ENCODE data around the gene MOGAT2. TPM values are rescaled to one million over a fixed set of nuclear protein-coding genes. Genes with fewer than 3 reads are reported as not detected.

Gene MOGAT2
- total and polyA plus RNA-seq, 4 donors, result 0.15 to 13.4 TPM; not detected in 2

DNA sequence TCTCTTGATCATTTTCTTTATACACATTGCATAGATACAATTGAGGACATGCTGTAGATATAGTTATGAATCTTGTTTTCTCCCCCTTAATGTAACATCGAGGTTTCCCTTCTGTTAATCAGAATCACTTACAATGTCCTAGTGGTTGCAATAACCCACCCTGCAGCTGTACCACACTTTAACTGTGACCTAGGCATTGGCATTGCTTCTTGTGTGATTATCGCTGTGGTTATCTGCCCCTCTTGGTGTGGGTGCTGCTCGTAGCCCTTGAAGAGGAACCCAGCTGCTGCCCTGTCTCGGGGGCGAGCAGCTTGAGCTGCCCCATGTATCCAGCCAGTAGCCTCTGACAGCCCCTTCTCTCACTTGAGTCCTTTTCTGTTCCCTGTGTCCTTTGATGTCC lies 52.5 kb downstream of the MOGAT2 start:
- no peaks in the 10 kb centered on the region for H3K4me1 ChIP-seq (ENCODE audit: control insufficient read depth in 1 of 2, insufficient read depth in 2 of 2, low read length in 2 of 2)
- intact Hi-C loops (cut with DNase I), result no loop called here
- 81% methylated on average over 5 of the region's 5 CpGs for WGBS, 2 donors
- ATAC-seq (ENCODE audit: low FRiP score) (no peak), DNase-seq (no peak)
- no peaks in the 10 kb centered on the region for H3K9me3 ChIP-seq (ENCODE audit: control insufficient read depth, low read length)
- H3K36me3 ChIP-seq (ENCODE audit: control insufficient read depth in 1 of 2, insufficient read depth in 2 of 2, low read length in 1 of 2), result no peaks in the 10 kb centered on the region
- H3K4me3 ChIP-seq (ENCODE audit: low read length in 2 of 2), result no peak overlapping the region
- no peak overlapping the region for H3K27ac ChIP-seq (ENCODE audit: low read depth in 1 of 2, low read length in 2 of 2)
- H3K27me3 ChIP-seq (ENCODE audit: control insufficient read depth in 1 of 2, insufficient read depth in 2 of 2, low read length in 1 of 2), result no peaks in the 10 kb centered on the region

GRCh38 chr11:75771646-75772410 lies 54.2 kb downstream of the MOGAT2 start:
- H3K27ac ChIP-seq (ENCODE audit: low read depth in 1 of 2, low read length in 2 of 2), result no peak overlapping the region
- H3K4me1 ChIP-seq (ENCODE audit: control insufficient read depth in 1 of 2, insufficient read depth in 2 of 2, low read length in 2 of 2), result no peaks in the 10 kb centered on the region
- H3K9me3 ChIP-seq (ENCODE audit: control insufficient read depth, low read length), result no peaks in the 10 kb centered on the region
- intact Hi-C loops (cut with DNase I), result no loop called here
- no peak overlapping the region for H3K4me3 ChIP-seq (ENCODE audit: low read length in 2 of 2)
- peak; percentile 57 to 74 for DNase-seq
- no peak for ATAC-seq (ENCODE audit: low FRiP score)
- 92 to 94% methylated on average over 6 of the region's 6 CpGs for WGBS, 2 donors
- no peaks in the 10 kb centered on the region for H3K27me3 ChIP-seq (ENCODE audit: control insufficient read depth in 1 of 2, insufficient read depth in 2 of 2, low read length in 1 of 2)
- no peaks in the 10 kb centered on the region for H3K36me3 ChIP-seq (ENCODE audit: control insufficient read depth in 1 of 2, insufficient read depth in 2 of 2, low read length in 1 of 2)

DNA sequence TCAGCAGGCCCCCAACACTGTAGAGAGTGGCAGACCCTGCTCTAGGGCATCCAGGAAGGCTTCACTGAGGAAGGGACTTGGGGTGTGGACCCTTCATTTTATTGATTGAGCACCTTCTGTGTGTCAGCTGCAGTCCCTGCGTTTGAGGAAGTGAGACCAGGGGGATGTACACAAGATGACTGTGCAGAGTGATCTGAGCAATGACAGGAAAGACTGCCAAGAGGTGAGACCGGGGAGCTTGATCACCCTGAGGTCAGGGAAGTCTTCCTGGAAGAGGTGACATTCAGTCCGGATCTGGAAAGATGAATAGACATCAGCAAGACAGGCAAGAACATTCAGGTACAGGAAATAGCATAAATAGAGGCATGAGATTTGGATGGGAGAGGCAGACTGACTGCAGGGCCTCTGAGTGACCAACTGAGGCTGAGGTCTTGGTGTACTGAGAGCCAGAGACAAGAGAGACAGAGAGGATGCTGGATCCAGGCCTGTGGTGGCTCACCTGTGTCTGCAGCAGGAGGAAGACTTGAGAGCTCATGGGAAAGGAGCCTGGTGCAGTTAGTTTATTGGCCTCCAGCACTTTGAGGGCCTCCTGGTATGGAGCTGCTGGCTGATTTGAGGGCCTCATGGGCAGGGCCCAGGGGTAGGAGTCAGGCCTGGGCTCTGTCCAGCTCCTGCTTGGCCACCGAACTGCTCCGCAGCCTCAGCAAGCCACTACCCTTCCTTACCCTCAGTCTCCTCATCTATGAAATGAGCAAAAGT lies 56.1 kb downstream of the MOGAT2 start:
- ATAC-seq (ENCODE audit: low FRiP score) (no peak), DNase-seq (peak; percentile 13 to 61)
- intact Hi-C loops (cut with DNase I), result no loop called here
- H3K36me3 ChIP-seq (ENCODE audit: control insufficient read depth in 1 of 2, insufficient read depth in 2 of 2, low read length in 1 of 2), result no peaks in the 10 kb centered on the region
- 85 to 90% methylated on average over 5 of the region's 5 CpGs for WGBS, 2 donors
- H3K27ac ChIP-seq (ENCODE audit: low read depth in 1 of 2, low read length in 2 of 2), result no peak overlapping the region
- H3K27me3 ChIP-seq (ENCODE audit: control insufficient read depth in 1 of 2, insufficient read depth in 2 of 2, low read length in 1 of 2), result no peaks in the 10 kb centered on the region
- H3K4me1 ChIP-seq (ENCODE audit: control insufficient read depth in 1 of 2, insufficient read depth in 2 of 2, low read length in 2 of 2), result no peaks in the 10 kb centered on the region
- no peak overlapping the region for H3K4me3 ChIP-seq (ENCODE audit: low read length in 2 of 2)
- H3K9me3 ChIP-seq (ENCODE audit: control insufficient read depth, low read length), result no peaks in the 10 kb centered on the region

DNA sequence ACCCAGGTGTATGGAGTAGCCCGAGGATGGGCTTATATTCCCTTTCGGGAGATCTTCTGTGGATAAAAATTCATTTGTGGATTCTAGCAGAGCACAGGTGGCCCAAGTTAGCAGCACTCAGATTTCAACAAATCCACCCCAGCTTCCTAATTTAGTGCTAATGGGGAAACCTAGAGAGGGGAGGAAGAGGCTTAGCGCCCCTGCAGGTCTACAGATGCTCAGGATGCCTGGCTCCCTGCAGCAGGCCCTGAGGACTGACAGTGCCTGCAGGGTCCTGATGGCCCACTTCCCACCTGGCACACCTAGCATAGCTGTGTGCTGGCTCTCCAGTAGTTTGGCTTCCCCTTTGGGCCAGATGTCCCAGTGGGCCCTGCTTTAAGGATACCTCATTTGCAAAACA lies 57.4 kb downstream of the MOGAT2 start:
- Histone ChIP-seq H3K36me3 (ENCODE audit: control insufficient read depth in 1 of 2, insufficient read depth in 2 of 2, low read length in 1 of 2) (no peaks in the 10 kb centered on the region), H3K27me3 (ENCODE audit: control insufficient read depth in 1 of 2, insufficient read depth in 2 of 2, low read length in 1 of 2) (no peaks in the 10 kb centered on the region), H3K4me1 (ENCODE audit: control insufficient read depth in 1 of 2, insufficient read depth in 2 of 2, low read length in 2 of 2) (no peaks in the 10 kb centered on the region), H3K4me3 (ENCODE audit: low read length in 2 of 2) (no peak overlapping the region), H3K9me3 (ENCODE audit: control insufficient read depth, low read length) (no peaks in the 10 kb centered on the region), H3K27ac (ENCODE audit: low read depth in 1 of 2, low read length in 2 of 2) (no peak overlapping the region)
- DNase-seq (peak; percentile 5 to 42), ATAC-seq (ENCODE audit: low FRiP score) (no peak)
- 97 to 98% methylated on average over 3 of the region's 3 CpGs for WGBS, 2 donors
- intact Hi-C loops (cut with DNase I), result no loop called here

- Histone ChIP-seq H3K27ac (ENCODE audit: low read depth in 1 of 2, low read length in 2 of 2) (no peak overlapping the region), H3K27me3 (ENCODE audit: control insufficient read depth in 1 of 2, insufficient read depth in 2 of 2, low read length in 1 of 2) (no peaks in the 10 kb centered on the region), H3K36me3 (ENCODE audit: control insufficient read depth in 1 of 2, insufficient read depth in 2 of 2, low read length in 1 of 2) (no peaks in the 10 kb centered on the region), H3K9me3 (ENCODE audit: control insufficient read depth, low read length) (no peaks in the 10 kb centered on the region), H3K4me3 (ENCODE audit: low read length in 2 of 2) (no peak overlapping the region), H3K4me1 (ENCODE audit: control insufficient read depth in 1 of 2, insufficient read depth in 2 of 2, low read length in 2 of 2) (no peaks in the 10 kb centered on the region)
- intact Hi-C loops (cut with DNase I), result no loop called here
- ATAC-seq (ENCODE audit: low FRiP score) (no peak), DNase-seq (peak; percentile 24 to 56)
- WGBS, 2 donors, result 94 to 96% methylated on average over 4 of the region's 4 CpGs
Measured at GRCh38 chr11:75776546-75776945, 58.9 kb downstream of the MOGAT2 start.

DNA sequence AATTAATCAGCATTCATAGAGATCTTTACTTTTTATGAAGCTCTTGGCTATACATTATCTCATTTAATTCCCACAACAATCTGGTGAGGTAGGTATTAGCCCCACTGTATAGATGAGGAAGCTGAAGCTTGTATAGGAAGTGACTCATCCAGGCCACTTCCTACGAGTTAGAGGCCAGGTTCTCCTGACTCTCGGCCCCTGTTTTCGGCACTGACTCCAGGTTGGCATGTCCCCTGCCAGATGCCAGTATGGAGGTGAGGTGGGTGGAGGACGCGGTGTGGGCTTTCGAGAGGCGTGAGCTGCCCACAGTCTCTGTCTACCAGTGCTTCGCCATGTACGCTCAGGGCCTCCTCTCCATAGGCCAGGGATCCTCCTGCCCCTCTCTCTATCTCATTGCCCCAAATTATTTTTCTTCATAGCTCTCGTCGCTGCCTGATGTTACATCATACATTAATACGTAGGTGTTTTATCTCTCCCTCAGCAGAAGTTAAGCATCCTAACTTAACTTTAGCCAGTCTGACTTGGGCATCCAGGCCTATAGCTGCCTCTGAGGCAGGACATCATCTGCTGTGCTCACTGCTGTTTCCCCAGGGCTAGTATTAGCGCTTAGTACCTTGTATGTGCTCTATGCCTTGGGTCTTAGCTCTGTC lies 59.9 kb downstream of the MOGAT2 start:
- H3K36me3 ChIP-seq (ENCODE audit: control insufficient read depth in 1 of 2, insufficient read depth in 2 of 2, low read length in 1 of 2), result no peaks in the 10 kb centered on the region
- DNase-seq (peak; percentile 41 to 55), ATAC-seq (ENCODE audit: low FRiP score) (no peak)
- 93 to 95% methylated on average over 13 of the region's 13 CpGs for WGBS, 2 donors
- intact Hi-C loops (cut with DNase I), result no loop called here
- no peaks in the 10 kb centered on the region for H3K4me1 ChIP-seq (ENCODE audit: control insufficient read depth in 1 of 2, insufficient read depth in 2 of 2, low read length in 2 of 2)
- H3K27ac ChIP-seq (ENCODE audit: low read depth in 1 of 2, low read length in 2 of 2), result no peak overlapping the region
- H3K9me3 ChIP-seq (ENCODE audit: control insufficient read depth, low read length), result no peaks in the 10 kb centered on the region
- H3K4me3 ChIP-seq (ENCODE audit: low read length in 2 of 2), result no peak overlapping the region
- no peaks in the 10 kb centered on the region for H3K27me3 ChIP-seq (ENCODE audit: control insufficient read depth in 1 of 2, insufficient read depth in 2 of 2, low read length in 1 of 2)

DNA sequence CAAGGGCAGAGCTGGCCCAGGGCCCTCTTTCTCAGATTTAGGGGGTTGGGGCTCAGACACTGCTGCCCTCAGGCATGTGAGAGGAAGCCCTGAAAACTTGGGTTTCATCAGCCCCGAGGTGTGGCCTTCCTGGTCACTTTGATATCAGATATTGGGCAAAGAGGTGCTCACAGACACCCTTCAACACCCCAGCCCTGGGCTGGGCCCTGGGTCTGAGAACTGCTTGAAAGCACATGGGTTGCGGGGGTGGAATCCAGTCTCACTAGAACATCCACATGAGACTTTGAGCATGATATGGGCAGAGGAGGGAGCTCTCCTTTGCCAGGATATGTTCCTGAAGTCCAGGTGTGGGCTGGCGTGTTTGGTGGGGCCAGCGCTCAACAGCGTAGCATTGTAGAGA lies 61.3 kb downstream of the MOGAT2 start:
- no peaks in the 10 kb centered on the region for H3K4me1 ChIP-seq (ENCODE audit: control insufficient read depth in 1 of 2, insufficient read depth in 2 of 2, low read length in 2 of 2)
- no peaks in the 10 kb centered on the region for H3K27me3 ChIP-seq (ENCODE audit: control insufficient read depth in 1 of 2, insufficient read depth in 2 of 2, low read length in 1 of 2)
- WGBS, 2 donors, result 94% methylated on average over 5 of the region's 5 CpGs
- no peak overlapping the region for H3K4me3 ChIP-seq (ENCODE audit: low read length in 2 of 2)
- ATAC-seq (ENCODE audit: low FRiP score) (no peak), DNase-seq (peak; percentile 24 to 59)
- no peaks in the 10 kb centered on the region for H3K9me3 ChIP-seq (ENCODE audit: control insufficient read depth, low read length)
- H3K27ac ChIP-seq (ENCODE audit: low read depth in 1 of 2, low read length in 2 of 2), result no peak overlapping the region
- intact Hi-C loops (cut with DNase I), result no loop called here
- no peaks in the 10 kb centered on the region for H3K36me3 ChIP-seq (ENCODE audit: control insufficient read depth in 1 of 2, insufficient read depth in 2 of 2, low read length in 1 of 2)

- Histone ChIP-seq H3K9me3 (ENCODE audit: control insufficient read depth, low read length) (no peaks in the 10 kb centered on the region), H3K27ac (ENCODE audit: low read depth in 1 of 2, low read length in 2 of 2) (no peak overlapping the region), H3K27me3 (ENCODE audit: control insufficient read depth in 1 of 2, insufficient read depth in 2 of 2, low read length in 1 of 2) (no peaks in the 10 kb centered on the region), H3K4me1 (ENCODE audit: control insufficient read depth in 1 of 2, insufficient read depth in 2 of 2, low read length in 2 of 2) (no peaks in the 10 kb centered on the region), H3K4me3 (ENCODE audit: low read length in 2 of 2) (no peak overlapping the region), H3K36me3 (ENCODE audit: control insufficient read depth in 1 of 2, insufficient read depth in 2 of 2, low read length in 1 of 2) (no peaks in the 10 kb centered on the region)
- peak in 1 of 2 donors; percentile 22 for DNase-seq
- ATAC-seq (ENCODE audit: low FRiP score), result no peak
- intact Hi-C loops (cut with DNase I), result no loop called here
- 78 to 88% methylated on average over 2 of the region's 2 CpGs for WGBS, 2 donors
Measured at GRCh38 chr11:75779960-75780359, 62.3 kb downstream of the MOGAT2 start.

Data from aorta (tissue), 5 donors.